Measurements from ENCODE around the gene C1orf35.
A peak's percentile ranks its signal among the peaks of the same experiment; 100 is the strongest.

C1orf35 gene

GRCh38 chr1:228143480-228144192 is 40.5 kb upstream of the C1orf35 start:
- DNase-seq (ENCODE audit: low read depth, low spot score), result no peak
- H3K4me3 ChIP-seq (ENCODE audit: low read length), result no peak overlapping the region; the same call in 1 of the 2 replicates

GRCh38 chr1:228142701-228143136 is 39.6 kb upstream of the C1orf35 start:
- peak overlapping the region; percentile 74 for H3K4me3 ChIP-seq (ENCODE audit: low read length)
- DNase-seq (ENCODE audit: low read depth, low spot score), result peak; percentile 65

- DNase-seq (ENCODE audit: low read depth, low spot score), result peak; percentile 95
- H3K4me3 ChIP-seq (ENCODE audit: low read length), result peak overlapping the region; percentile 74
Measured at GRCh38 chr1:228142155-228142691, 39.1 kb upstream of the C1orf35 start.

GRCh38 chr1:228141226-228142044 is 38.3 kb upstream of the C1orf35 start:
- DNase-seq (ENCODE audit: low read depth, low spot score), result peak; percentile 92
- H3K4me3 ChIP-seq (ENCODE audit: low read length), result peak overlapping the region; percentile 74

GRCh38 chr1:228140724-228141225 is 37.6 kb upstream of the C1orf35 start:
- H3K4me3 ChIP-seq (ENCODE audit: low read length), result peak overlapping the region; percentile 74
- no peak for DNase-seq (ENCODE audit: low read depth, low spot score)

GRCh38 chr1:228139931-228140723 is 37.0 kb upstream of the C1orf35 start, which contains the start of gene GUK1:
Gene GUK1 (plus strand): TSS chr1:228140279. CDS start chr1:228140303, 24 bp downstream.
- H3K4me3 ChIP-seq (ENCODE audit: low read length), result peak within 1 kb of the TSS; percentile 86
- DNase-seq (ENCODE audit: low read depth, low spot score), result peak; percentile 99

- peak overlapping the region; percentile 86 for H3K4me3 ChIP-seq (ENCODE audit: low read length)
- DNase-seq (ENCODE audit: low read depth, low spot score), result no peak
Measured at GRCh38 chr1:228139406-228139930, 36.3 kb upstream of the C1orf35 start.

GRCh38 chr1:228136901-228137300 is 33.8 kb upstream of the C1orf35 start:
- DNase-seq (ENCODE audit: low read depth, low spot score), result peak; percentile 87
- H3K4me3 ChIP-seq (ENCODE audit: low read length), result no peak overlapping the region

GRCh38 chr1:228134591-228134990 is 31.5 kb upstream of the C1orf35 start:
- H3K4me3 ChIP-seq (ENCODE audit: low read length), result no peak overlapping the region
- no peak for DNase-seq (ENCODE audit: low read depth, low spot score)

- DNase-seq (ENCODE audit: low read depth, low spot score), result no peak
- no peak overlapping the region for H3K4me3 ChIP-seq (ENCODE audit: low read length)
Measured at GRCh38 chr1:228131766-228132165, 28.6 kb upstream of the C1orf35 start.

- DNase-seq (ENCODE audit: low read depth, low spot score), result no peak
- H3K4me3 ChIP-seq (ENCODE audit: low read length), result no peak overlapping the region
Measured at GRCh38 chr1:228125185-228125584, 22.1 kb upstream of the C1orf35 start.

- DNase-seq (ENCODE audit: low read depth, low spot score), result no peak
- H3K4me3 ChIP-seq (ENCODE audit: low read length), result no peak overlapping the region
Measured at GRCh38 chr1:228123505-228123904, 20.4 kb upstream of the C1orf35 start.

- no peak for DNase-seq (ENCODE audit: low read depth, low spot score)
- no peak overlapping the region for H3K4me3 ChIP-seq (ENCODE audit: low read length)
Measured at GRCh38 chr1:228122921-228123441, 19.9 kb upstream of the C1orf35 start.

- H3K4me3 ChIP-seq (ENCODE audit: low read length), result no peak overlapping the region
- no peak for DNase-seq (ENCODE audit: low read depth, low spot score)
Measured at GRCh38 chr1:228120857-228121489, 17.8 kb upstream of the C1orf35 start.

GRCh38 chr1:228120351-228120750 is 17.2 kb upstream of the C1orf35 start:
- no peak for DNase-seq (ENCODE audit: low read depth, low spot score)
- no peak overlapping the region for H3K4me3 ChIP-seq (ENCODE audit: low read length)

- no peak overlapping the region for H3K4me3 ChIP-seq (ENCODE audit: low read length)
- DNase-seq (ENCODE audit: low read depth, low spot score), result no peak
Measured at GRCh38 chr1:228118040-228118439, 14.9 kb upstream of the C1orf35 start.

GRCh38 chr1:228117335-228117734 is 14.2 kb upstream of the C1orf35 start:
- no peak for DNase-seq (ENCODE audit: low read depth, low spot score)
- no peak overlapping the region for H3K4me3 ChIP-seq (ENCODE audit: low read length)

GRCh38 chr1:228114827-228115226 is 11.7 kb upstream of the C1orf35 start:
- DNase-seq (ENCODE audit: low read depth, low spot score), result no peak
- H3K4me3 ChIP-seq (ENCODE audit: low read length), result no peak overlapping the region
